ENCODE measurements around the gene ADAM22. TPM values are rescaled to one million over a fixed set of nuclear protein-coding genes. Genes with fewer than 3 reads are reported as not detected.
A peak's percentile ranks its signal among the peaks of the same experiment; 100 is the strongest.

The ADAM22 gene
- total and polyA plus RNA-seq, 12 donors = 2.3 to 35.0 (median 17.0) TPM

DNA sequence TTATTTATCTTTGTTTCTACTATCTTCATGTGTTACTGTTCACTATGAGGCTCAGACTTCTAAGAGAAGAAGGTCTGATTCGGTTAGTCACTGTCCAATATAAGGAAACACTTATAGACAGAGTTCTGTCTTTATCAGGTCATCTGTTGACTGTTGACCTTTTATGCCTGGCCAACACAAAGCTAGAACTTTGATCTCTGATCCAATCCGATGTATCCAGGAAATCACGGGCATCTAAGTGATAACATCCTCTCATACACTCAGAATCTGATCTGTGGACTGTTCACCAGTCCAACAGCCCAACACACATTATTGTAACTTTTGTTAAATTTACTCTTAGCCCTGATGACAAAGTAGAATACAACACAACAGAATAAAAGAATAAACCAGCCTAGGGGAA is 171.2 kb downstream of the ADAM22 start:
- H3K36me3 ChIP-seq (replicated peaks in 1 of 2) = no peaks in the 10 kb centered on the region
- intact Hi-C loops (cut with DNase I) = no loop called here
- H3K27me3 ChIP-seq = no peaks in the 10 kb centered on the region
- H3K27ac ChIP-seq = no peak overlapping the region
- H3K4me1 ChIP-seq (replicated peaks in 1 of 2) = peaks cover 6 to 13% of the 10 kb centered on the region in 2 donors
- DNase-seq = no peak
- TF ChIP-seq, protein P1, sequence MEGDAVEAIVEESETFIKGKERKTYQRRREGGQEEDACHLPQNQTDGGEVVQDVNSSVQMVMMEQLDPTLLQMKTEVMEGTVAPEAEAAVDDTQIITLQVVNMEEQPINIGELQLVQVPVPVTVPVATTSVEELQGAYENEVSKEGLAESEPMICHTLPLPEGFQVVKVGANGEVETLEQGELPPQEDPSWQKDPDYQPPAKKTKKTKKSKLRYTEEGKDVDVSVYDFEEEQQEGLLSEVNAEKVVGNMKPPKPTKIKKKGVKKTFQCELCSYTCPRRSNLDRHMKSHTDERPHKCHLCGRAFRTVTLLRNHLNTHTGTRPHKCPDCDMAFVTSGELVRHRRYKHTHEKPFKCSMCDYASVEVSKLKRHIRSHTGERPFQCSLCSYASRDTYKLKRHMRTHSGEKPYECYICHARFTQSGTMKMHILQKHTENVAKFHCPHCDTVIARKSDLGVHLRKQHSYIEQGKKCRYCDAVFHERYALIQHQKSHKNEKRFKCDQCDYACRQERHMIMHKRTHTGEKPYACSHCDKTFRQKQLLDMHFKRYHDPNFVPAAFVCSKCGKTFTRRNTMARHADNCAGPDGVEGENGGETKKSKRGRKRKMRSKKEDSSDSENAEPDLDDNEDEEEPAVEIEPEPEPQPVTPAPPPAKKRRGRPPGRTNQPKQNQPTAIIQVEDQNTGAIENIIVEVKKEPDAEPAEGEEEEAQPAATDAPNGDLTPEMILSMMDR (IDR thresholded peaks at IDR 0.05) = no peak
- TF ChIP-seq POLR2A (IDR thresholded peaks at IDR 0.05) = no peak
- H3K4me3 ChIP-seq = no peak overlapping the region
- no peaks in the 10 kb centered on the region for H3K9me3 ChIP-seq (replicated peaks in 1 of 3)
- 63 to 79% (median 65%) methylated on average over 3 of the region's 3 CpGs for WGBS, 4 donors

DNA sequence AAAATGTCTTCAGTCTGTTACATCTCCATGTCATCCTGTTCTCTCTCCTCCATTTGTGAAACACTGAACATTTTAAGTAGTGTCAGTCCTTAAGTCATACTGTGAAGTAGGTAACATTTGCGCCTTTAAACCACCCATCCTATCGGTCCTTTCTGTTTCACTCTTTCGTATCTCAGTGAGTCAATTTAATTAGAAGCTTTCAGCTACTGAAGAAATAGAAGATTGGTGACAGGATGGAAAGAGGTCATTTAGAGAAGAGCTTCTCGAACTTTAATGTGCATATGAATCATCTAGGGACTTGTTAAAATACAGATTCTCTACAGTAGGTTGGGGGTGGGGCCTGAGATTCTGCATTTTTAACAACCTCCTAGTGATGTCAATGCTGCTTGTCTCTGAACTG is 172.4 kb downstream of the ADAM22 start:
- no peak for TF ChIP-seq POLR2A (IDR thresholded peaks at IDR 0.05)
- TF ChIP-seq, protein P1 (IDR thresholded peaks at IDR 0.05) = no peak
- WGBS, 4 donors = 56 to 74% (median 64%) methylated on average over 4 of the region's 4 CpGs
- Histone ChIP-seq H3K4me1 (replicated peaks in 1 of 2) (peaks cover 6 to 13% of the 10 kb centered on the region in 2 donors), H3K27me3 (no peaks in the 10 kb centered on the region), H3K4me3 (no peak overlapping the region), H3K9me3 (replicated peaks in 1 of 3) (no peaks in the 10 kb centered on the region), H3K27ac (no peak overlapping the region), H3K36me3 (replicated peaks in 1 of 2) (no peaks in the 10 kb centered on the region)
- DNase-seq = no peak
- intact Hi-C loops (cut with DNase I) = no loop called here

DNA sequence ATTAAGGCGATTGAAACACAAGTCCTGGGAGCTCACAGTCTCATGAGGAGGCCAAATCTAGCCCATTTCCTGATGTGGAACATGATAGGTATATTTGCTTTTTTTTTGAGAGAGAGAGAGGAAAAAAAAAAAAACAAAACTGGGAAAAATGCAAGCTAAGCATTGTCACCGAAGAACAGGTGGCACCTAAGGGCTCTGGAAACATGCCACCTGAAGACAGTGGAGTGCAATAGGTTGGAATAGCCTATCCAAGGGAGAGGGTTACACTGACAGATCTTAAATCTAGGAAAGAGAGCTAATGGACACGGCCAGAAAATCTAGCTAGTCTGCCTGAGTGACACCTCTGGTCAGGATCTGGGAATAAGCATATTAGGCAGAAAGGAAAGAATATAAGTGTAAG is 175.6 kb downstream of the ADAM22 start:
- Histone ChIP-seq H3K27me3 (no peaks in the 10 kb centered on the region), H3K36me3 (replicated peaks in 1 of 2) (no peaks in the 10 kb centered on the region), H3K27ac (no peak overlapping the region), H3K4me1 (replicated peaks in 1 of 2) (no peaks in the 10 kb centered on the region), H3K4me3 (no peak overlapping the region), H3K9me3 (replicated peaks in 1 of 3) (no peaks in the 10 kb centered on the region)
- DNase-seq = no peak
- intact Hi-C loops (cut with DNase I) = loop anchor here in 1 of 2 donors (10.0 kb wide), 1 partner anchor 175 kb away; the partner anchor contains the start of gene ADAM22
- TF ChIP-seq POLR2A (IDR thresholded peaks at IDR 0.05) = no peak
- TF ChIP-seq, protein P1 (IDR thresholded peaks at IDR 0.05) = no peak
- WGBS, 4 donors = 85 to 93% (median 88%) methylated on average over 3 of the region's 3 CpGs

DNA sequence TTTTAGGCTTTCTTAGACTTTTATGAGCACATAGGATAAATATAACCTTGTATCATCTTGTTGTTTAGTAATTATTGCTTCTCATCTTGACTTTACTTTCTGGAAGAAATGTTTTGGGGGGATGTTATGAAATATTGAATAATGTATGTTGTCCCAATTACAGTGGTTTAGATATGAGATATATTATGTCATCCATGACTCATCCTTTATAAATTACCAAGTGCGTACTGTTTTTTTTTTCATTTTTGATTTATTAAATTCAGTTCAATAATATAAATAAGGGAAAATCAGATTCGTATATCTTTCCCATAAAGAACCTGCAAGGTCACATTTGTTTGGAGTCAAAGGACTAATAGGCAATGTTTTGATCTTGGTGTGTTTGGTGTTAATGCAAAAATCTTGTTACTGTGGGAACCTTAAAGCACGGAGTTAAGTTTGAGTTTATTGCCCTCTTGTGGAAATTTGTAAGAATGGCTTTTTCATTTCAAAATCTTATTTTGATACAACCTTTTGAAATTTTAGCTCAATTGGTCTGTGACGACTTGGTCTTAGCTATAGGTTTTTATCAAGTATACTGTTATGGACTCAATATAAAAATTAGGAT is 177.2 kb downstream of the ADAM22 start:
- no peak for DNase-seq
- intact Hi-C loops (cut with DNase I) = loop anchor here in 1 of 2 donors (10.0 kb wide), 1 partner anchor 176 kb away; the partner anchor contains the start of gene ADAM22

More for the DNA sequence above, 177.2 kb downstream of the ADAM22 start:
- Histone ChIP-seq H3K4me3 (no peak overlapping the region), H3K4me1 (replicated peaks in 1 of 2) (no peaks in the 10 kb centered on the region), H3K36me3 (replicated peaks in 1 of 2) (no peaks in the 10 kb centered on the region), H3K9me3 (replicated peaks in 1 of 3) (no peaks in the 10 kb centered on the region), H3K27me3 (no peaks in the 10 kb centered on the region), H3K27ac (no peak overlapping the region)
- 13 to 15% (median 13%) methylated on average over 4 of the region's 4 CpGs for WGBS, 4 donors
- no peak for TF ChIP-seq POLR2A (IDR thresholded peaks at IDR 0.05)
- TF ChIP-seq, protein P1 (IDR thresholded peaks at IDR 0.05) = peak; percentile 57 to 81 (median 66)
